Activated naive CD8-positive, alpha-beta T cell (primary cell): Measurements from ENCODE around the gene PSMA3.

Source experiments
- H3K27ac Mint-ChIP-seq: one replicate; pipeline ENCODE4 v1.8.0; 2021; ENCODE audit warnings: mixed read lengths
- H3K27me3 Mint-ChIP-seq: one replicate; pipeline ENCODE4 v1.8.0; 2021; ENCODE audit warnings: mixed read lengths
- H3K36me3 Mint-ChIP-seq: one replicate; pipeline ENCODE4 v1.8.0; 2021; ENCODE audit warnings: mixed read lengths
- H3K4me1 Mint-ChIP-seq: one replicate; pipeline ENCODE4 v1.8.0; 2021; ENCODE audit warnings: low read depth, mixed read lengths
- H3K4me3 Mint-ChIP-seq: one replicate; pipeline ENCODE4 v1.8.0; 2021; ENCODE audit warnings: mild to moderate bottlenecking, mixed read lengths
- H3K9me3 Mint-ChIP-seq: one replicate; pipeline ENCODE4 v1.8.0; 2021; ENCODE audit warnings: low read depth, mixed read lengths

The PSMA3 gene

GRCh38 chr14:58282925-58283593, 38.4 kb downstream of the PSMA3 start:
- H3K27ac Mint-ChIP-seq, result peak overlapping the region; percentile 89
- peaks cover 73% of the 10 kb centered on the region for H3K4me1 Mint-ChIP-seq
- peaks cover 19% of the 10 kb centered on the region for H3K36me3 Mint-ChIP-seq
- H3K4me3 Mint-ChIP-seq, result no peak overlapping the region
- no peaks in the 10 kb centered on the region for H3K27me3 Mint-ChIP-seq
- no peaks in the 10 kb centered on the region for H3K9me3 Mint-ChIP-seq

- Mint-ChIP-seq H3K9me3 (no peaks in the 10 kb centered on the region), H3K27me3 (no peaks in the 10 kb centered on the region), H3K4me1 (peaks cover 76% of the 10 kb centered on the region), H3K27ac (peak overlapping the region; percentile 59), H3K4me3 (no peak overlapping the region), H3K36me3 (peaks cover 19% of the 10 kb centered on the region)
Measured at GRCh38 chr14:58283730-58284129, 39.1 kb downstream of the PSMA3 start.

GRCh38 chr14:58285132-58285531, 40.5 kb downstream of the PSMA3 start:
- no peaks in the 10 kb centered on the region for H3K27me3 Mint-ChIP-seq
- H3K27ac Mint-ChIP-seq, result peak overlapping the region; percentile 84
- H3K36me3 Mint-ChIP-seq, result peaks cover 19% of the 10 kb centered on the region
- peak overlapping the region; percentile 48 for H3K4me3 Mint-ChIP-seq
- H3K4me1 Mint-ChIP-seq, result peaks cover 82% of the 10 kb centered on the region
- H3K9me3 Mint-ChIP-seq, result no peaks in the 10 kb centered on the region

- no peaks in the 10 kb centered on the region for H3K9me3 Mint-ChIP-seq
- peaks cover 75% of the 10 kb centered on the region for H3K4me1 Mint-ChIP-seq
- H3K36me3 Mint-ChIP-seq, result peaks cover 22% of the 10 kb centered on the region
- no peak overlapping the region for H3K4me3 Mint-ChIP-seq
- peak overlapping the region; percentile 25 for H3K27ac Mint-ChIP-seq
- no peaks in the 10 kb centered on the region for H3K27me3 Mint-ChIP-seq
Measured at GRCh38 chr14:58287607-58288042, 43.0 kb downstream of the PSMA3 start.

- H3K36me3 Mint-ChIP-seq, result peaks cover 21% of the 10 kb centered on the region
- H3K4me3 Mint-ChIP-seq, result no peak overlapping the region
- H3K27me3 Mint-ChIP-seq, result no peaks in the 10 kb centered on the region
- peaks cover 79% of the 10 kb centered on the region for H3K4me1 Mint-ChIP-seq
- peak overlapping the region; percentile 28 for H3K27ac Mint-ChIP-seq
- H3K9me3 Mint-ChIP-seq, result no peaks in the 10 kb centered on the region
Measured at GRCh38 chr14:58288106-58288792, 43.6 kb downstream of the PSMA3 start.

- Mint-ChIP-seq H3K4me1 (peaks cover 84% of the 10 kb centered on the region), H3K27me3 (no peaks in the 10 kb centered on the region), H3K9me3 (no peaks in the 10 kb centered on the region), H3K4me3 (no peak overlapping the region), H3K27ac (peak overlapping the region; percentile 12), H3K36me3 (peaks cover 20% of the 10 kb centered on the region)
Measured at GRCh38 chr14:58291646-58292045, 47.0 kb downstream of the PSMA3 start.

- Mint-ChIP-seq H3K4me3 (peak overlapping the region; percentile 76), H3K27me3 (no peaks in the 10 kb centered on the region), H3K27ac (no peak overlapping the region), H3K4me1 (peaks cover 86% of the 10 kb centered on the region), H3K36me3 (peaks cover 20% of the 10 kb centered on the region), H3K9me3 (no peaks in the 10 kb centered on the region)
Measured at GRCh38 chr14:58292187-58292586, 47.5 kb downstream of the PSMA3 start.

GRCh38 chr14:58294201-58294600, 49.6 kb downstream of the PSMA3 start:
- peaks cover 69% of the 10 kb centered on the region for H3K4me1 Mint-ChIP-seq
- H3K27ac Mint-ChIP-seq, result peak overlapping the region; percentile 14

GRCh38 chr14:58296726-58297125, 52.1 kb downstream of the PSMA3 start:
- peaks cover 63% of the 10 kb centered on the region for H3K4me1 Mint-ChIP-seq

More at GRCh38 chr14:58294201-58294600, 49.6 kb downstream of the PSMA3 start:
- H3K4me3 Mint-ChIP-seq, result peak overlapping the region; percentile 21
- H3K9me3 Mint-ChIP-seq, result no peaks in the 10 kb centered on the region
- no peaks in the 10 kb centered on the region for H3K27me3 Mint-ChIP-seq
- H3K36me3 Mint-ChIP-seq, result peaks cover 14% of the 10 kb centered on the region

GRCh38 chr14:58297412-58297761, 52.7 kb downstream of the PSMA3 start:
- no peaks in the 10 kb centered on the region for H3K27me3 Mint-ChIP-seq
- no peak overlapping the region for H3K27ac Mint-ChIP-seq
- H3K36me3 Mint-ChIP-seq, result peaks cover 8% of the 10 kb centered on the region
- no peak overlapping the region for H3K4me3 Mint-ChIP-seq
- peaks cover 60% of the 10 kb centered on the region for H3K4me1 Mint-ChIP-seq
- H3K9me3 Mint-ChIP-seq, result no peaks in the 10 kb centered on the region

More at GRCh38 chr14:58296726-58297125, 52.1 kb downstream of the PSMA3 start:
- Mint-ChIP-seq H3K27me3 (no peaks in the 10 kb centered on the region), H3K36me3 (peaks cover 8% of the 10 kb centered on the region), H3K27ac (no peak overlapping the region), H3K4me3 (no peak overlapping the region), H3K9me3 (no peaks in the 10 kb centered on the region)

- peaks cover 57% of the 10 kb centered on the region for H3K4me1 Mint-ChIP-seq
- H3K36me3 Mint-ChIP-seq, result peaks cover 5% of the 10 kb centered on the region
- no peak overlapping the region for H3K4me3 Mint-ChIP-seq
- no peaks in the 10 kb centered on the region for H3K9me3 Mint-ChIP-seq
- H3K27me3 Mint-ChIP-seq, result no peaks in the 10 kb centered on the region
- H3K27ac Mint-ChIP-seq, result no peak overlapping the region
Measured at GRCh38 chr14:58297762-58298476, 53.3 kb downstream of the PSMA3 start.

- peaks cover 57% of the 10 kb centered on the region for H3K4me1 Mint-ChIP-seq
- no peak within 1 kb of the TSS for H3K27ac Mint-ChIP-seq
- H3K36me3 Mint-ChIP-seq, result peaks cover 8% of the 10 kb centered on the region
- H3K9me3 Mint-ChIP-seq, result no peaks in the 10 kb centered on the region
- H3K4me3 Mint-ChIP-seq, result peak within 1 kb of the TSS; percentile 99
- H3K27me3 Mint-ChIP-seq, result no peaks in the 10 kb centered on the region
Measured at GRCh38 chr14:58298477-58299400, 54.1 kb downstream of the PSMA3 start, which contains the start of gene ARID4A. Gene ARID4A, plus strand, starts transcription at chr14:58298555. Its CDS starts 1,300 bp downstream, at chr14:58299855.

GRCh38 chr14:58299401-58300330, 55.0 kb downstream of the PSMA3 start:
- Mint-ChIP-seq H3K9me3 (no peaks in the 10 kb centered on the region), H3K4me3 (peak overlapping the region; percentile 99)

More at GRCh38 chr14:58299401-58300330, 55.0 kb downstream of the PSMA3 start:
- Mint-ChIP-seq H3K27ac (peak overlapping the region; percentile 97), H3K27me3 (no peaks in the 10 kb centered on the region), H3K4me1 (peaks cover 48% of the 10 kb centered on the region), H3K36me3 (peaks cover 5% of the 10 kb centered on the region)
